RWPE1 (cell line): ENCODE data around the gene SERPINB4.
A peak's percentile ranks its signal among the peaks of the same experiment; 100 is the strongest.

Source experiments
- CTCF ChIA-PET: fragments of 350-600 bp; sonication (Branson Sonifier 250); formaldehyde crosslinking; extraction: SDS; loops from one replicate; lab custom pipeline; 2021; lab: Yijun Ruan, JAX
- POLR2A ChIA-PET: fragments of 400-600 bp; formaldehyde crosslinking; extraction: SDS; loops from one replicate; lab custom pipeline; 2020; ENCODE audit warnings: antibody characterized with exemption; ENCODE audit not compliant: low non-redundant PET; lab: Yijun Ruan, JAX
- DNase-seq: peaks from one replicate; pipeline ENCODE4 v3.0.0; 2012; ENCODE audit warnings: low spot score
- H3K27ac ChIP-seq: fragments of 450-650 bp; 2 replicates; pipeline ENCODE4 v1.5.1; 2017
- CTCF ChIP-seq: fragments of 450-650 bp; conservative IDR thresholded peaks from 2 replicates; pipeline ENCODE4 v1.5.1; 2017; ENCODE audit warnings: low read depth, mild to moderate bottlenecking

SERPINB4 gene

GRCh38 chr18:63590966-63591695, 52.9 kb downstream of the SERPINB4 start:
- no peak for DNase-seq
- CTCF ChIA-PET = interaction anchor here (0.6 kb wide), 1 partner anchor 63 kb away, joined by 3 read pairs; no protein-coding TSS in a partner anchor
- POLR2A ChIA-PET = no interaction called here
- TF ChIP-seq CTCF = no peak
- no peak overlapping the region for H3K27ac ChIP-seq

GRCh38 chr18:63590373-63590772, 53.7 kb downstream of the SERPINB4 start:
- no peak overlapping the region for H3K27ac ChIP-seq
- TF ChIP-seq CTCF = no peak
- ChIA-PET CTCF (no interaction called here), POLR2A (no interaction called here)
- no peak for DNase-seq

GRCh38 chr18:63588909-63589308, 55.1 kb downstream of the SERPINB4 start:
- no peak for DNase-seq
- TF ChIP-seq CTCF = no peak
- peak overlapping the region; percentile 58 for H3K27ac ChIP-seq
- POLR2A ChIA-PET = interaction anchor here (0.6 kb wide), 1 partner anchor 93 kb away, joined by 4 read pairs; no protein-coding TSS in a partner anchor
- CTCF ChIA-PET = no interaction called here
